ENCODE data around the gene RFX3.

The RFX3 gene

DNA sequence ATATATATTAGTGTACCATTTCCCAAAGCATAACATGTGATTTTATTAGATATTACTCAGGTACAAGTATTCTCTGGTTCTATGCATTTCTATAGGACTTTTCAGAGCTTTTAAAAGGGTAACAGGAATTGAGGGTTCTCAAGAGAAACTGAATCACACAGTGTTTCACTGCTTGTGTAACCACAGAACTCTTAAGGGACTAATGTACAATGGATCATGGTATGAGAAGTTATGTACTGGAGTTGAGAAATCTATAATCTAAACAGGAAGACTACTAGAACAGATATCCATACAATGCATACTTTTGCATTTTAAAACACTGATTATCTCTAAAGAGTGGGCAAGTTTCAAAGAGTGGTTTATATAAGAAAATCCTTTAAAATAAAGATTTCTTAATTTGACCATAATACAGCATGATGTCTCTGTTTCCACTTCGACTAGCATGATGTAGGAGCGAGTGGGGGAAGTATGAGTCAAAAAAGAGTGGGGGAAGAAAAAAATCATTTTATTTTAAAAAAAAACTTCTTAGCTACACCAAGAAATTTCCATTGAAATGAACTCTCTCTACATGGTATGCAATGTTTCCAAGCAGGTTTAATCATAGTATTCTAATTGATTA lies 183.5 kb downstream of the RFX3 start:
- H3K27me3 ChIP-seq (ENCODE audit: insufficient read depth, low read depth), result no peaks in the 10 kb centered on the region
- no peaks in the 10 kb centered on the region for H3K36me3 ChIP-seq (ENCODE audit: insufficient read depth)
- TF ChIP-seq CTCF (conservative IDR thresholded peaks at IDR 0.05; ENCODE audit: low read depth, low read length), result no peak
- no peak overlapping the region for H3K27ac ChIP-seq
- no peak overlapping the region for H3K4me2 ChIP-seq
- no peak overlapping the region for H3K4me3 ChIP-seq (IDR thresholded peaks at IDR 0.05; ENCODE audit: insufficient read depth, low read depth, low read length)
- no peaks in the 10 kb centered on the region for H3K79me2 ChIP-seq (ENCODE audit: insufficient read depth, low read depth)
- no peak overlapping the region for H3K9ac ChIP-seq
- H2AFZ ChIP-seq (ENCODE audit: low read depth), result no peak overlapping the region
- H3K4me1 ChIP-seq (ENCODE audit: low read depth, poor library complexity, severe bottlenecking), result no peaks in the 10 kb centered on the region
- no peaks in the 10 kb centered on the region for H4K20me1 ChIP-seq (ENCODE audit: insufficient read depth)

- Histone ChIP-seq H3K27me3 (ENCODE audit: insufficient read depth, low read depth) (no peaks in the 10 kb centered on the region), H2AFZ (ENCODE audit: low read depth) (no peak overlapping the region), H3K79me2 (ENCODE audit: insufficient read depth, low read depth) (no peaks in the 10 kb centered on the region), H3K27ac (no peak overlapping the region), H4K20me1 (ENCODE audit: insufficient read depth) (no peaks in the 10 kb centered on the region), H3K36me3 (ENCODE audit: insufficient read depth) (no peaks in the 10 kb centered on the region), H3K9ac (no peak overlapping the region), H3K4me1 (ENCODE audit: low read depth, poor library complexity, severe bottlenecking) (no peaks in the 10 kb centered on the region), H3K4me2 (no peak overlapping the region), H3K4me3 (IDR thresholded peaks at IDR 0.05; ENCODE audit: insufficient read depth, low read depth, low read length) (no peak overlapping the region)
- TF ChIP-seq CTCF (conservative IDR thresholded peaks at IDR 0.05; ENCODE audit: low read depth, low read length), result no peak
Observed at GRCh38 chr9:3337515-3338225, 188.1 kb downstream of the RFX3 start.

DNA sequence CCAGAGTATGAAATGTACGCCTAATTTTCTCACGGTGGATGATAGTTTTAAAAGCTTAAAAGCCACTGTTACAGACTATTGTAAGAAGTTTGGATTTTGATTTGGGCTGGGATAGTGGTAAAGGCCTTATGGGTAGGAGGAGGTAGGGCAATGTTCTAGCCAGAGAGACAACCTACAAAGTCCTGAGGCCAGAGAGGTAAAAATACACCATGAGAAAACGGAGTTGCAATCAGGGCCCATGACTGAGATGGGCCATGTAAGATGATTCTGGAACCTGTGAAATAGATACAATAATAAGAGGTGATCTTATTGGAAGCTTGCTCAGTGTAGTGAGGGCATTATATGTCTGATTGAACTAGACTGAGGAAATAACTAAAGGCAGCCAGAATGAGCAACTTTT lies 188.8 kb downstream of the RFX3 start:
- Histone ChIP-seq H3K27ac (no peak overlapping the region), H3K4me1 (ENCODE audit: low read depth, poor library complexity, severe bottlenecking) (no peaks in the 10 kb centered on the region), H3K36me3 (ENCODE audit: insufficient read depth) (no peaks in the 10 kb centered on the region), H4K20me1 (ENCODE audit: insufficient read depth) (no peaks in the 10 kb centered on the region), H3K4me2 (no peak overlapping the region), H3K9ac (no peak overlapping the region), H2AFZ (ENCODE audit: low read depth) (no peak overlapping the region), H3K4me3 (IDR thresholded peaks at IDR 0.05; ENCODE audit: insufficient read depth, low read depth, low read length) (no peak overlapping the region), H3K79me2 (ENCODE audit: insufficient read depth, low read depth) (no peaks in the 10 kb centered on the region), H3K27me3 (ENCODE audit: insufficient read depth, low read depth) (no peaks in the 10 kb centered on the region)
- no peak for TF ChIP-seq CTCF (conservative IDR thresholded peaks at IDR 0.05; ENCODE audit: low read depth, low read length)

- no peak for TF ChIP-seq CTCF (conservative IDR thresholded peaks at IDR 0.05; ENCODE audit: low read depth, low read length)
- Histone ChIP-seq H4K20me1 (ENCODE audit: insufficient read depth) (no peaks in the 10 kb centered on the region), H3K79me2 (ENCODE audit: insufficient read depth, low read depth) (no peaks in the 10 kb centered on the region), H3K36me3 (ENCODE audit: insufficient read depth) (no peaks in the 10 kb centered on the region), H3K27ac (no peak overlapping the region), H3K4me1 (ENCODE audit: low read depth, poor library complexity, severe bottlenecking) (no peaks in the 10 kb centered on the region), H3K9ac (no peak overlapping the region), H2AFZ (ENCODE audit: low read depth) (no peak overlapping the region), H3K4me3 (IDR thresholded peaks at IDR 0.05; ENCODE audit: insufficient read depth, low read depth, low read length) (no peak overlapping the region), H3K27me3 (ENCODE audit: insufficient read depth, low read depth) (no peaks in the 10 kb centered on the region), H3K4me2 (no peak overlapping the region)
Observed at GRCh38 chr9:3332802-3333201, 193.0 kb downstream of the RFX3 start.

All from KMS-11 (cell line).